HG02588 (cell line): ENCODE results near the gene LIN28A.

Experiments used
- ATAC-seq: cut with Tn5 transposase; IDR thresholded peaks from one replicate; pipeline ENCODE4 v1.9.1; 2021; ENCODE audit warnings: mild to moderate bottlenecking, moderate library complexity; ENCODE audit not compliant: unreplicated experiment

LIN28A gene

DNA sequence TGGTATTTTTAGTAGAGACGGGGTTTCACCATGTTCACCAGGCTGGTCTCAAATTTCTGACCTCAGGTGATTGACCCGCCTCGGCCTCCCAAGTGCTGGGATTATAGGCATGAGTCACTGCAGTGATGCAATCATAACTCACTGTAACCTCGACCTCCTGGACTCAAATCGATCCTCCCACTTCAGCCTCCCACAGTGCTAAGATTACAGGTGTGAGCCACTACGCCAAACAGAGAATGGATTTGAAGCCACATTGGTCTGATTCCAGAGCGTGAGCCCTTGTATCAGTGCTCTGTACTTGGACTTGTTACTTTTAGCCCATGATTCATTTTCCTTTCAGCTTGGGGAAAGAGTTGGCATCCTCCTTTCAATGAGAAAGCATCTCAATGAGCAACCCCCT is 23.2 kb upstream of the LIN28A start:
- ATAC-seq = no peak

- no peak for ATAC-seq
These were observed 21.7 kb upstream of the LIN28A start for GRCh38 chr1:26388791-26389445.

GRCh38 chr1:26389604-26390247 is 20.9 kb upstream of the LIN28A start:
- ATAC-seq = no peak

GRCh38 chr1:26391450-26391849 is 19.2 kb upstream of the LIN28A start:
- no peak for ATAC-seq

GRCh38 chr1:26395754-26396153 is 14.9 kb upstream of the LIN28A start:
- no peak for ATAC-seq

- no peak for ATAC-seq
These were observed 11.6 kb upstream of the LIN28A start for GRCh38 chr1:26399034-26399433.

GRCh38 chr1:26401891-26402290 is 8.7 kb upstream of the LIN28A start:
- no peak for ATAC-seq

DNA sequence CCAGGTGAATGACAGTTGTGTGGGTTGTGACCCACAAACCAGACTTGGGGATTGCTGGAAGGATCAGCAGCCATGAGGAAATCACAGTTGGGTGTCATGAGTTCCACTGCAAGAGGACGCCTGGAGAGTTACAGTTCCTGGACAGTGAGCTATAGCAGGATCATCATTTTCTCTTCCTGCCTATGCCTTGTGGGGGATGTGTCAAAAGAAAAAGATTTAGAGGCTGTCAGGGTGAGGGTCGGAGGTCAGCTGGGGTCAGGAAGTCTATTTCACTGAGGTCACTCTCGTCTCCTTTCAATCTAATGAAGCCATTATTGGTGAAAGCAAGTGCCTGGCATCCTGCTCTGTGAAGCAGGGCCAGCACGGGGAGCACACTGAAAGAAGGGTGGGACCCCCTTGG is 7.0 kb upstream of the LIN28A start:
- no peak for ATAC-seq

- ATAC-seq = no peak
These were observed 6.0 kb upstream of the LIN28A start for GRCh38 chr1:26404641-26405040.

GRCh38 chr1:26405281-26405915 is 5.2 kb upstream of the LIN28A start:
- no peak for ATAC-seq

GRCh38 chr1:26408604-26409003 is 2.0 kb upstream of the LIN28A start:
- ATAC-seq = no peak

GRCh38 chr1:26409191-26409807 is 1.3 kb upstream of the LIN28A start:
- ATAC-seq = no peak

DNA sequence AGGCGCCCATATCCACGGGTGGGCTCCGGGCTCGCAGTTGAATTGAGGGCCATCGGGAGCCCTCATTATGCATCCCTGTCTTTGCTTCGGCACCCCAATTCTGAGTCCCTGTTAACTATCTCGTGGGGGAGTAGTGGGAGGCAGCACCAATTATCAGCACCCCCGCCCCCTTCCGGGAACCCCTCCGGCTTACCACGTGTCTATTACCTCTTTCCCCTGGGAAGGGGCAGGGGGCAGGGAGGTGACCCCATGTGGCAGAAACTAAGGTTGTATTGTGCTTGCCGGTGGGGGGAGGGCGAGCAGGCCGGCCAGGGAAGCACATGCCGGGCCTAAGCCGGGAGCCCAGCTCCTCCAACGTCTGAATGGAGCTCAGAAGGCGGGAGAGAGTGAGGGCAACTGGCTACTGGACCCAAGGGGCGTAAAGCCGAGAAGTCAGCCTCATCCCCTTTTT is 1.0 kb downstream of the LIN28A start:
- no peak for ATAC-seq

DNA sequence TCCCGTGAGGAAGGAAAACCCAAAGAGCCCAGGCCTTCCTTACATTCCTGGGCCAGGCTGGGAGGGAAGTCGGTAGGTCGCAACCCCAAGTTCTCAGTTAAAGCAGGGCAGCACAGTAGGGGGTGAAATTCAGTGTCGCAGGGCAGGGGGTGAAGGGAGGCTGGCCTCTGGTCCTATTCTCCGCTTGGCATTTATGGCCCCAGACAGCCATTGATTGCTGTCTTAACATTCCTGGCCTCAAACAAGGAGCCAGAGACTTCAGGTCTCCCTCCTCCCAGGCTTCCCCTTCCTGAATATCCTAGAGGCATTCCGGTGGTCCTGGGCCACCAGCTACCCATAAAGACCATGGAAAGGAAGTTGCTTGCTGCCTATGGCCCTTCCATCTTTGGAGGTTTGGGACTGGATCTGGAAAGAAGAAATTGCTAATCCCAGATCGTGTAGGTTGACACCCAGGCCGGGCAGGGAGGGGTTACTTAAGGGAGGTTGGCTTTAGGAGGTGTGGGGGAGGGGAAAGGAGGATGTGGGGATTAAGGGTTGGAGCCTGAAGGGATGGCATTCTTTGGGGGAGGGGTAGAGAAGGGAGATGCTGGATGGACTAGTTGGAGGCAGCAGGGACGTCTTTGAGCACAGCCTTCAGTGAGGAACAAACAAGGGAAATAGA is 1.7 kb downstream of the LIN28A start:
- ATAC-seq = no peak

GRCh38 chr1:26413031-26413430 is 2.4 kb downstream of the LIN28A start:
- ATAC-seq = no peak

DNA sequence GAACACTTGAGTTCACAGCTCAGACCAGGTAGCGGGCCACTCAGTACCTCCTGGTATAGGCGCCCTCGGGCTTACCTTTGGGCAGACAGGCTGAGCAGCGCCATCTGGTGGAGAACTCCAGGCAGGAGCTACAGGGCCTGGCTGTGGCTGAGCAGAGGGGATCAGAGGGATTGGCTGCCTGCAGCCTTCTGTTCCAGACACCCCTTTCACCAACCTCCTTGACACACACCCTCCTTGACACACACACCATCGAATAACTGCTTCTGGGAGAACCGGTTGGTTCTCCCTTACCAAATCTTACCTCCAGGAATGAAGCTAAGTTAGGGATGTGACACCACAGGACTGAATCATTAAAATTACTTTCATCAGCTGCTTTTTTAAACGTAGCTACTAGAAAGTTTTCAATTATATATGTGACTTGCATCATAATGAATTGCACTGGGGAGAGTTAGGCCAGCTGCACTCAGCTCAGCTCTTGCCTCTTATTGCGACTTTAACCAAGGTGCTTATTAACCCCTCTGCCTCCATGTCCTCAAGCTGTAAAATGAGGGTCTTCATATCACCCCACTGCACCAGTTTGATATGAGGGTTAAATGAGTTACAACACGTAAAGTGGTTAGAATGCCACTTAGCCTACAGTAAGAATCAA is 6.6 kb downstream of the LIN28A start:
- no peak for ATAC-seq

DNA sequence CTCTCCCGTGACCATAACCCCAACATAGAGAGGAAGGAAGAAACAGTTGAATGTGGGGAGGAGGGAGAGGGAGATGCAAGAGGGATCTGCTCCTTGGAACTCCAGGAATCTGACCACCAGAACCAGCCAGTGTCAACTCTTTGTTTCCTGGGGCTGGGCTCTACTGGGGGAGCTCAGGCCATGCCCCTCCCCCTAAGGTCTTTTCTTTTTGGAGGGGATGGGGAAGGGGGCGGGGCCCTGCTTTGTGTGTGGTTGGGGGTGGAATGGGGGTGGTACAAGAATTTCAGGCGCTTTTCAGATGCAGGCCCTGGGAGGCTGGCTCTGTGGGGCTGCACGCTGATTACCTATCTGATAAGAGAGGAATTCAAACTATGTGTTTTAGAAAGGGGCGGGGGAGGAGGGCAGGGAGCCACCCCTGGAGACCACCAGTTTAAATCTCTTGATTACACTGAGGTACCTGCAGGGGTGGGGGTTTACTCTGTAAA is 8.3 kb downstream of the LIN28A start:
- no peak for ATAC-seq

GRCh38 chr1:26419494-26419893 is 8.9 kb downstream of the LIN28A start:
- no peak for ATAC-seq

GRCh38 chr1:26429721-26430120 is 19.1 kb downstream of the LIN28A start:
- no peak for ATAC-seq

GRCh38 chr1:26431979-26432695 is 21.5 kb downstream of the LIN28A start, which contains the start of gene DHDDS:
DHDDS (plus strand) TSS chr1:26432321; CDS start chr1:26432946, 625 bp downstream.
- ATAC-seq = peak; percentile 94
